HG03139 (cell line): ENCODE data around the gene UMPS.

ENCODE experiments used
- ATAC-seq: cut with Tn5 transposase; IDR thresholded peaks from one replicate; pipeline ENCODE4 v1.9.1; 2021; ENCODE audit not compliant: unreplicated experiment

Gene UMPS

GRCh38 chr3:124763206-124763605, 33.0 kb downstream of the UMPS start:
- no peak for ATAC-seq

- ATAC-seq = no peak
Observed at GRCh38 chr3:124763644-124764358, 33.5 kb downstream of the UMPS start.

- no peak for ATAC-seq
Observed at GRCh38 chr3:124764746-124765145, 34.5 kb downstream of the UMPS start.

GRCh38 chr3:124765197-124765840, 35.1 kb downstream of the UMPS start:
- no peak for ATAC-seq

- no peak for ATAC-seq
Observed at GRCh38 chr3:124766113-124767095, 36.2 kb downstream of the UMPS start.

- no peak for ATAC-seq
Observed at GRCh38 chr3:124767264-124767663, 37.0 kb downstream of the UMPS start.

- ATAC-seq = no peak
Observed at GRCh38 chr3:124767691-124768090, 37.4 kb downstream of the UMPS start.

GRCh38 chr3:124768812-124769211, 38.6 kb downstream of the UMPS start:
- peak; percentile 60 for ATAC-seq

- ATAC-seq = no peak
Observed at GRCh38 chr3:124769462-124769861, 39.2 kb downstream of the UMPS start.

- no peak for ATAC-seq
Observed at GRCh38 chr3:124770336-124771082, 40.3 kb downstream of the UMPS start.

GRCh38 chr3:124771083-124771445, 40.8 kb downstream of the UMPS start:
- ATAC-seq = no peak

GRCh38 chr3:124772081-124772831, 42.0 kb downstream of the UMPS start:
- ATAC-seq = no peak

- no peak for ATAC-seq
Observed at GRCh38 chr3:124773351-124774326, 43.4 kb downstream of the UMPS start.

GRCh38 chr3:124774327-124774718, 44.1 kb downstream of the UMPS start:
- no peak for ATAC-seq

- no peak for ATAC-seq
Observed at GRCh38 chr3:124774841-124775402, 44.7 kb downstream of the UMPS start.

GRCh38 chr3:124775877-124776276, 45.6 kb downstream of the UMPS start:
- no peak for ATAC-seq

- ATAC-seq = no peak
Observed at GRCh38 chr3:124776856-124777255, 46.6 kb downstream of the UMPS start.

GRCh38 chr3:124777762-124778470, 47.7 kb downstream of the UMPS start:
- ATAC-seq = no peak
